ENCODE measurements around the gene CHKA. TPM values are rescaled to one million over a fixed set of nuclear protein-coding genes. Genes with fewer than 3 reads are reported as not detected.

Gene CHKA
- total RNA-seq, 1 donor from 2014 or later = 17.9 TPM

GRCh38 chr11:68143310-68143689, 22.1 kb upstream of the CHKA start:
- TF ChIP-seq, protein P1, sequence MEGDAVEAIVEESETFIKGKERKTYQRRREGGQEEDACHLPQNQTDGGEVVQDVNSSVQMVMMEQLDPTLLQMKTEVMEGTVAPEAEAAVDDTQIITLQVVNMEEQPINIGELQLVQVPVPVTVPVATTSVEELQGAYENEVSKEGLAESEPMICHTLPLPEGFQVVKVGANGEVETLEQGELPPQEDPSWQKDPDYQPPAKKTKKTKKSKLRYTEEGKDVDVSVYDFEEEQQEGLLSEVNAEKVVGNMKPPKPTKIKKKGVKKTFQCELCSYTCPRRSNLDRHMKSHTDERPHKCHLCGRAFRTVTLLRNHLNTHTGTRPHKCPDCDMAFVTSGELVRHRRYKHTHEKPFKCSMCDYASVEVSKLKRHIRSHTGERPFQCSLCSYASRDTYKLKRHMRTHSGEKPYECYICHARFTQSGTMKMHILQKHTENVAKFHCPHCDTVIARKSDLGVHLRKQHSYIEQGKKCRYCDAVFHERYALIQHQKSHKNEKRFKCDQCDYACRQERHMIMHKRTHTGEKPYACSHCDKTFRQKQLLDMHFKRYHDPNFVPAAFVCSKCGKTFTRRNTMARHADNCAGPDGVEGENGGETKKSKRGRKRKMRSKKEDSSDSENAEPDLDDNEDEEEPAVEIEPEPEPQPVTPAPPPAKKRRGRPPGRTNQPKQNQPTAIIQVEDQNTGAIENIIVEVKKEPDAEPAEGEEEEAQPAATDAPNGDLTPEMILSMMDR (conservative IDR thresholded peaks at IDR 0.05; ENCODE audit: low read depth, low read length) = no peak
- H3K4me3 ChIP-seq (ENCODE audit: low read depth, low read length) = no peak overlapping the region
- no peak for DNase-seq (ENCODE audit: low read depth)

DNA sequence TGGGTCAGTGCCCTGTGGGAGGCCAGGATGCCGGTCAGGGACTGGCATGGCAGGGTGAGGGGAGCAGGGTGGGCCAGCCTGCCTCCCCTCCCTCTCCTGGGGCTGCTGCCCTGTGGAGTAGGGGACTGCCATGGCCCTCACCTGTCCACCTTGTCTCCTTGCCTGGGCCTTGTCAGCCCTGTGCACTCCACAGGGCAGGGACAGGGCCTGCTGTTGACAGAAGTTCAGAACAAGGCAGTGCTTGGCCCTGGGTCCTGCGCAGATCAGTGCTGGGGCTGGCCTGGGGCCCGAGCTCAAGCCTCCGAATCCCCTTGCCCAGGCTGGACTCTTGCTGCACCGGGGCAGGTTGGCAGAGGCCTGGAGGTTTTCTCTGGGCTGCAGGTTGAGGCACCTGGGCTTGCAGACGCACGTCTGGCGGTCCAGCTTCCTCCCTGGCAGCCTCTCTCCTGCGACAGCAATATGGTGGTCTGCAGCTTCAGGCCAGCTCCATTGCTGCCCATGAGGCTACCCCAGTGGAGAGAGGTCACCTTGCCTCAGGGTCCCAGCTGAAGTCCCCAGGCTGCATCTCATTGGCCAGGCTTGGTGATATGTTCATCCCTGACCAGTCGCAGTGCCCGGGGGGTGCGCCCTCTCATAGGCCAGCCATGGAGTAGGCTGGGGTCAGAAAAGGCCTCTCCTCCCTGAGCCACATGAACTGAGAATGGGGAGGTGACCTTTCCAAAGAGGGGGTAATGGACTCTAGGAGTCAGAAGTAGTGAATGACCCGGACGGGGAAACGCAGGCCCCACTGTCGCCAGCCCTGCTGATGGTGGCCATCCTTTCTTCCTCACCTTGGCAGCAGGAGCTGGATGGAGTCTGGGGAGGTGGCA, 21.5 kb upstream of the CHKA start:
- TF ChIP-seq, protein P1 (conservative IDR thresholded peaks at IDR 0.05; ENCODE audit: low read depth, low read length) = no peak
- no peak for DNase-seq (ENCODE audit: low read depth)
- no peak overlapping the region for H3K4me3 ChIP-seq (ENCODE audit: low read depth, low read length)

DNA sequence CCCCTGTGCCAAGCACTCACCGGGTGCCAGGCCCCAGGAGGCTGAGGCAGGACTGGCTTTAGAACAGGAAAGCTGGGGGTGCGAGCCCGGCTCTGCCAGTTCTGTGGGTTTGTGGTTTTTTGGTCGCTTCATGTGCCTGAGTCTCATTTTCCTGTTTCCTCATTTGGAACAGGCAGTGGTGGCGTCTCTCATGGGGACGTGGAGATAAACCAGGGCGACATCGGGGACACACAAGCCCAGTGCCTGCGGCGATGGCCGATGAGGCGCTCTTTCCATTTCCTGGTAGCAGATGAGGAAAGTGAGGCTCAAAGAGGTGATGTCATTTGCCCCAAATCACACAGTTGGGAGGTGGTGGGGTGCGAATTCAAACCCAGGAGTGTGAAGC, 20.8 kb upstream of the CHKA start:
- H3K4me3 ChIP-seq (ENCODE audit: low read depth, low read length) = no peak overlapping the region
- DNase-seq (ENCODE audit: low read depth) = no peak
- TF ChIP-seq, protein P1 (conservative IDR thresholded peaks at IDR 0.05; ENCODE audit: low read depth, low read length) = no peak

- no peak for DNase-seq (ENCODE audit: low read depth)
- TF ChIP-seq, protein P1 (conservative IDR thresholded peaks at IDR 0.05; ENCODE audit: low read depth, low read length) = no peak
- no peak overlapping the region for H3K4me3 ChIP-seq (ENCODE audit: low read depth, low read length)
Observed at GRCh38 chr11:68141246-68142027, 20.2 kb upstream of the CHKA start.

- TF ChIP-seq, protein P1 (conservative IDR thresholded peaks at IDR 0.05; ENCODE audit: low read depth, low read length) = no peak
- no peak overlapping the region for H3K4me3 ChIP-seq (ENCODE audit: low read depth, low read length)
- DNase-seq (ENCODE audit: low read depth) = no peak
Observed at GRCh38 chr11:68140496-68141245, 19.5 kb upstream of the CHKA start.

DNA sequence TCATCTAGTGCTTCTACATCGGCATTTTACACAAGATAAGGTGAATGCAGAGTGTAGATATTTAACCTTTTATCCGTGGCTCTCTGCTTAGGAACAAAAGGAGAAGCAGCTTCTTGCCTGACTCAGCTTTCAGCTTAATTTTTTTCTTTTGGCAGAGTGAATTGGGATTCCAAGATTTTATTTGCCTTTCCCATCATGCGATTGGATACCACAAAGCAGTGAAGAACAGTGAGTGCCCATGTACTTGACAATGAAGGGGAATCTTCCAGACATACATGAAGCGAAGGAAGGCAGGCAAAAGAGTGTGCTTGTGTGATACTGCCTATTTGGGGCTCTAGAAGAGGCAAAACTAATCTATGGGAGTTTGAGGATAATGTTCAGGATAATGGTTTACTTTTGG, 17.0 kb upstream of the CHKA start:
- TF ChIP-seq, protein P1 (conservative IDR thresholded peaks at IDR 0.05; ENCODE audit: low read depth, low read length) = no peak
- H3K4me3 ChIP-seq (ENCODE audit: low read depth, low read length) = no peak overlapping the region
- no peak for DNase-seq (ENCODE audit: low read depth)
